Measurements from ENCODE around the gene MACROD1.
A peak's percentile ranks its signal among the peaks of the same experiment; 100 is the strongest.
"Not testable (repeated sequence)": the region's sequence is repeated elsewhere in the genome, so short reads cannot be mapped to it uniquely, and the experiment has no call there.

Gene MACROD1

DNA sequence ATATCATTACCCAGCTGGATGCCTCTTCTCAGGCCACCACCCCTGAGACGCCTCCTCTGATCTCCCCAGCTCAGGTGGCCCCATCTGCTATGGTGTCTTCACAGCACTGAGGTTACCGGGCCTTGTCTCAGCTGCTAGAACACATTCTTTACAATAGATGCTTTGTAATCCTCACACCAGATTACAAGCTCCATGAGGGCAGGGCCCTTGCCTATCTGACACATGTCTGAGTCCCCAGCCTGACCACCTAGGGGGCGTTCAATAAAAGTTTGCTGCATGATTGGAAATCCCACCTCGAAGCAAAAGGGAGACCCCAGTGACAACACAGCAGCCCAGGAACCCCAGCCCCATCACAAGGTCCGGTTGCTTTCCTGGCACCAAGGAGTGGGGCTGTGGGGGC lies 2.0 kb downstream of the MACROD1 start:
- TF ChIP-seq, protein P1, sequence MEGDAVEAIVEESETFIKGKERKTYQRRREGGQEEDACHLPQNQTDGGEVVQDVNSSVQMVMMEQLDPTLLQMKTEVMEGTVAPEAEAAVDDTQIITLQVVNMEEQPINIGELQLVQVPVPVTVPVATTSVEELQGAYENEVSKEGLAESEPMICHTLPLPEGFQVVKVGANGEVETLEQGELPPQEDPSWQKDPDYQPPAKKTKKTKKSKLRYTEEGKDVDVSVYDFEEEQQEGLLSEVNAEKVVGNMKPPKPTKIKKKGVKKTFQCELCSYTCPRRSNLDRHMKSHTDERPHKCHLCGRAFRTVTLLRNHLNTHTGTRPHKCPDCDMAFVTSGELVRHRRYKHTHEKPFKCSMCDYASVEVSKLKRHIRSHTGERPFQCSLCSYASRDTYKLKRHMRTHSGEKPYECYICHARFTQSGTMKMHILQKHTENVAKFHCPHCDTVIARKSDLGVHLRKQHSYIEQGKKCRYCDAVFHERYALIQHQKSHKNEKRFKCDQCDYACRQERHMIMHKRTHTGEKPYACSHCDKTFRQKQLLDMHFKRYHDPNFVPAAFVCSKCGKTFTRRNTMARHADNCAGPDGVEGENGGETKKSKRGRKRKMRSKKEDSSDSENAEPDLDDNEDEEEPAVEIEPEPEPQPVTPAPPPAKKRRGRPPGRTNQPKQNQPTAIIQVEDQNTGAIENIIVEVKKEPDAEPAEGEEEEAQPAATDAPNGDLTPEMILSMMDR (conservative IDR thresholded peaks at IDR 0.05; ENCODE audit: low read depth, low read length), result no peak
- DNase-seq (ENCODE audit: low read depth), result no peak
- no peak overlapping the region for H3K4me3 ChIP-seq (ENCODE audit: low read depth, low read length)

DNA sequence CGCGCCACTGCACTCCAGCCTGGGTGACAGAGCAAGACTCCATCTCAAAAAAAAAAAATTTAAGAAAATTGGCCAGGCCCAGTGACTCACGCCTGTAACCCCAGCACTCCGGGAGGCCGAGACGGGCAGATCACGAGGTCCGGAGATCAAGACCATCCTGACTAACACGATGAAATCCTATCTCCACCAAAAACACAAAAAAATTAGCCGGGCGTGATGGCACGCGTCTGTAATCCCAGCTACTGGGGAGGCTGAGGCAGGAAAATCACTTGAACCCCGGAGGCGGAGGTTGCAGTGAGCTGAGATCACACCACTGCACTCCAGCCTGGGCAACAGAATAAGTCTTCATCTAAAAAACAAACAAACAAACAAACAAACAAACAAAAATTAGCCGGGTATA lies 3.1 kb downstream of the MACROD1 start:
- not testable (repeated sequence) for DNase-seq (ENCODE audit: low read depth); H3K4me3 ChIP-seq (ENCODE audit: low read depth, low read length)

DNA sequence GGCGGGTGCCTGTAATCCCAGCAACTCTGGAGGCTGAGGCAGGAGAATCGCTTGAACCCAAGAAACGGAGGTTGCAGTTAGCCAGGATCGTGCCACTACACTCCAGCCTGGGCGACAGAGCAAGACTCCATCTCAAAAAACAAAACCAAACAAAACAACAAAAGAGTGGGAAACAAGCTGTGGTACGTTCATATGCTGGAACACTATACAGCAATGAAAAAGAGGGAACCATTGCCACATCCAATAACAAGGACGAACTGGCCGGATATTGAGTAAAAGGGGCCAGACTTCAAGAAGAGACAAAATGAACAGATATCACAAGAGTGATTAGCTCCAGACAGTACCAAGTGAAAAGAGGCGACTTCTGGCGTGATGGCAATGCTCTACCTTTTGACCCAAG lies 4.9 kb downstream of the MACROD1 start:
- H3K4me3 ChIP-seq (ENCODE audit: low read depth, low read length), result no peak overlapping the region
- TF ChIP-seq, protein P1 (conservative IDR thresholded peaks at IDR 0.05; ENCODE audit: low read depth, low read length), result no peak
- no peak for DNase-seq (ENCODE audit: low read depth)

DNA sequence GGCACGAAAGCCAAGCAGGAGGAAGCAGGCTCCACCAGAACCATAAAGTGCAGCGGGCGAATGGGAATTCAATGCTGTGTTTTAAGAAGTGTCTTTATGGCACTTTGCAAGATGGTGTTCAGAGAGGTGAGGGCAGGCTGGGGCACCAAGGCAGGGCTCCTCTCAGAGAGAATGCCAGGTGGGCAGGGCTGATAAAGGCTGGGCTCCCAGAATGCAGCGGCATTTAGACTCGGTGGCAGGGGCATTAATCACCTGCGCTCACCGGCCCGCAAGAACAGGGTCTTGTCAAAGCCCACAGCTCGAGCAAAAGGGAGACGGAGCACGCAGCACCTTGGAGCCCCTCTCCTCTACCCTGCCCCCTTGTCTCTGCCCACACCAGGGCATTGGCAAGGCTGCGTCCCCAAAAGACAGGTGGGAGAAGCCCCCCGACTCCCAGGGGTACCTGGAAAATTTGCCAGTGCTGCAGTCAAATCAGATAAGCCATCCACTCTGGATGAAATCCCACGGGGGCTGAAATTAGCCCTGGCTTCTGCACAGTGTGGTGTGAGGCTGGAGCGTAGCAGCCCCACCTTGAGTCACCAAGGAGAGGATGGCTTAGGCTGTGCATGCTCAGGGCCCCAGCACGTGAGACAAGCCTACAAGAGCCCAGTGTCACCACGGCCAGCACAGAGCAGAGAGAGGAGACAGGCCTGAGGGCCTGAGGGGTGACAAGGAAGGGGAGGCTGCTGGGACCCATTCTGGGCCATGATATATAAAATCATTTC lies 8.1 kb downstream of the MACROD1 start:
- TF ChIP-seq, protein P1 (conservative IDR thresholded peaks at IDR 0.05; ENCODE audit: low read depth, low read length), result no peak
- H3K4me3 ChIP-seq (ENCODE audit: low read depth, low read length), result no peak overlapping the region
- no peak for DNase-seq (ENCODE audit: low read depth)

DNA sequence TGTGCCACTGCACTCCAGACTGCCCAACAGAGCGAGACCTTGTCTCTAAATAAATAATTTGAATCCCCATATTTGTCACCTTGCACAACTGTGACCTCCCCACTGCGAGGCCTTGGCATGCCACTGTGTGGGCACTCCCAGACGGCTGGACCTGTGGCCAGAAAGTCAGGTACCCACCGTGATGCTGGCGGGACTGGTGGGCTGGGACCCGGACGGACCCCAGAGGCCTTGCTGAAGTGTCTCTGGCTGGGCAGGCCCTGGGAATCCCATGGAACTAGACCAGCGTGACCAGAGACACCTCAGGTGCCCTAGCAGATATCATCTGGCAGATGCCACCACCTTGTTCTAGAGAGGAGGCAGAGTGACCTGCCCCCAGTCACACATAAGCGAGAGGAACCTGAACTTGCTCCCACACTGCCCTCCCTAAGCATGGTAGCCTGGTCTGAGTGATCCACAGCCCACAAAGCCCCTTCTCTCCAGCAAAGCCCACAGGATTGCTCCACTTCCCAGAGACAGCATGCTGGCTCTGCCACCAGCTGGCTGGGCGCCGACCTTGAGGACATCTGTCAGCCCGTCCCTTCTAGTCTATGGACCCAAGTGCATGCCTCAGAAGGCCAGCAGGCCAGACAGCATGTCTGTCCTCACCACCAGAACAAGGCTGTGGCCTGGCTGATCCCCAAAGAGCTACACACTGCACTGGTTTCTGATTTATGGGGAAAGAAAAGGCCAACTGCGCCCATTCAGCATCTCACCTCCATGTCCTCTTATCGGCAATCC lies 9.5 kb downstream of the MACROD1 start:
- TF ChIP-seq, protein P1 (conservative IDR thresholded peaks at IDR 0.05; ENCODE audit: low read depth, low read length), result no peak
- no peak overlapping the region for H3K4me3 ChIP-seq (ENCODE audit: low read depth, low read length)
- no peak for DNase-seq (ENCODE audit: low read depth)

DNA sequence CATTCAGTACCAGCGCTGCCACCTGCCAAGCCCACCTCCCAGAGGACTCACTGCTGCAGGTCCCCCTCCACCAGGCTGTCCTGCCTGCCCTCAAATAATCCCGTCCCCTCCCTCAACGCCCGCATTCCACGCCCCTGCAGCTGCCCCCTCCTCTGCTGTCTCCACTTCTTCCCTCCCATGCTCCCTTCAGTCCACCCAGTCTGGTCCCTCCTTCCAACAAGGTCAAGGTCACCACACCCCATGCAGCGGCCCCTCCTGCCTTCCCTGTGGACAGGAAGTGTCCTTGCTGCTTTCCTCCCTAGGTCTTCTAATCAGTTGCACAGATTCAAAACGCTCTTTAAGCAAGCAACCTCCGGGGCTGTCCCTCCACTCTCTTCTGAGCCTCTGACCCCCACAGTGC lies 12.1 kb downstream of the MACROD1 start:
- H3K4me3 ChIP-seq (ENCODE audit: low read depth, low read length), result no peak overlapping the region
- TF ChIP-seq, protein P1 (conservative IDR thresholded peaks at IDR 0.05; ENCODE audit: low read depth, low read length), result no peak
- peak; percentile 9 for DNase-seq (ENCODE audit: low read depth)

DNA sequence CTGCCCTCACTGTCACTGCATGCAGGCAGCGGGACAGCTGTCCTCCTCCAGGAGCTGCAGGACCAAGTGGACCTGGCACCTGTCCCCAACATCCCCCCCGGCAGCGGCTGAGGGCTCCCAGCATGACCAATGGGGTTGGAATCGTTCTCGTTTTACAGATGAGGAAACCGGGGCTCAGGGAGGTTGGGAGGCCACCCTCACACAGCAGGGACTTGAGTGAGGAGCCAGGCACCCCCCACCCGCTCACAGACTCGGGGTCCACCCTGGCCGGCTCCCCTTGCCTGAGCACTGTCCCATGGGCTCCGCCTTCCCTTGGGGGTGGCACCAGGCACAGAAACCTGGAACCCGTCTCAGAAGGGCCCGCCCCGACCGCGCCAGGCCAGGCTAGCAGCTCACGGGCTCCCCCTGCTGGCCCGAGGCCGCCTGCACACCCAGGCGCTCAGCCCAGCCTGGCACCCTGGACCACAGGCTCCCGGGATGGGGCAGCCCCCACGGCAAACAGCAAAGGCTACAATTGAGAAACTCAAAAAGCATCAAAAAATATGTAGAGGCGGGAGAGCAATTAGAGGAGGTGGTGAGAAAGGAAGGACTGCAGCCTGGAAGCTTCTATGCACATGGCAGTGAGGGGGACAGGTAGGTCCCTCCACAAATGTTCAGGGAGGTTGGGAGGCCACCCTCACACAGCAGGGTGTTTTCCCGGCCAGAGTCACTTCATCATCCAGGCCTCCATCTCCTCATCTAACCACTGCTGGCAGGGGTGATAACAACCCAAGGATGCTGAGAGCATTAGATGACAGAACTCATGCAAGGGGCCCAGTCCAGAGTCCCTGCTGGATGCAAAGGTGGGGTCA lies 12.8 kb downstream of the MACROD1 start:
- peak overlapping the region; percentile 8 for H3K4me3 ChIP-seq (ENCODE audit: low read depth, low read length)
- peak; percentile 42 for DNase-seq (ENCODE audit: low read depth)
- TF ChIP-seq, protein P1 (conservative IDR thresholded peaks at IDR 0.05; ENCODE audit: low read depth, low read length), result peak; percentile 80

Measured in choroid plexus epithelial cell (primary cell).